HG02885 (cell line): ENCODE data around the gene SLC28A1.
"Not testable (repeated sequence)": the region's sequence is repeated elsewhere in the genome, so short reads cannot be mapped to it uniquely, and the experiment has no call there.

ENCODE experiments used
- ATAC-seq: cut with Tn5 transposase; IDR thresholded peaks from one replicate; pipeline ENCODE4 v1.9.1; 2021; ENCODE audit warnings: mild to moderate bottlenecking; ENCODE audit not compliant: unreplicated experiment, poor library complexity

The SLC28A1 gene

GRCh38 chr15:84883916-84884781, at the start of gene SLC28A1:
SLC28A1 (plus strand) TSS chr15:84884662; CDS start chr15:84887761, 3,099 bp downstream.
- no peak for ATAC-seq

- no peak for ATAC-seq
These were observed 49.5 kb upstream of the SLC28A1 start for GRCh38 chr15:84834969-84835368.

- ATAC-seq = no peak
These were observed 48.7 kb upstream of the SLC28A1 start for GRCh38 chr15:84835661-84836337.

GRCh38 chr15:84836844-84837243, 47.6 kb upstream of the SLC28A1 start:
- no peak for ATAC-seq

- ATAC-seq = no peak
These were observed 44.7 kb upstream of the SLC28A1 start for GRCh38 chr15:84839714-84840113.

- no peak for ATAC-seq
These were observed 44.2 kb upstream of the SLC28A1 start for GRCh38 chr15:84840255-84840654.

GRCh38 chr15:84840741-84841429, 43.6 kb upstream of the SLC28A1 start:
- no peak for ATAC-seq

GRCh38 chr15:84842781-84843180, 41.7 kb upstream of the SLC28A1 start:
- no peak for ATAC-seq

GRCh38 chr15:84844964-84845363, 39.5 kb upstream of the SLC28A1 start:
- ATAC-seq = no peak

- ATAC-seq = not testable (repeated sequence)
These were observed 38.8 kb upstream of the SLC28A1 start for GRCh38 chr15:84845631-84846030.

GRCh38 chr15:84846269-84846668, 38.2 kb upstream of the SLC28A1 start:
- ATAC-seq = no peak

GRCh38 chr15:84847382-84847781, 37.1 kb upstream of the SLC28A1 start:
- no peak for ATAC-seq

GRCh38 chr15:84852212-84852611, 32.2 kb upstream of the SLC28A1 start:
- no peak for ATAC-seq

GRCh38 chr15:84855136-84855535, 29.3 kb upstream of the SLC28A1 start:
- no peak for ATAC-seq

- ATAC-seq = no peak
These were observed 28.7 kb upstream of the SLC28A1 start for GRCh38 chr15:84855765-84856164.

- no peak for ATAC-seq
These were observed 27.6 kb upstream of the SLC28A1 start for GRCh38 chr15:84856731-84857417.

GRCh38 chr15:84857418-84858004, 27.0 kb upstream of the SLC28A1 start:
- ATAC-seq = no peak

- ATAC-seq = no peak
These were observed 26.2 kb upstream of the SLC28A1 start for GRCh38 chr15:84858231-84858630.

GRCh38 chr15:84859144-84859543, 25.3 kb upstream of the SLC28A1 start:
- no peak for ATAC-seq

GRCh38 chr15:84859651-84860050, 24.8 kb upstream of the SLC28A1 start:
- ATAC-seq = no peak
